T-cell (primary cell): ENCODE measurements around the gene ZFHX3. TPM values are rescaled to one million over a fixed set of nuclear protein-coding genes. Genes with fewer than 3 reads are reported as not detected.

ENCODE experiments used
- ATAC-seq, 4 experiments: fragments of 200-7000 bp in 3 of 4; fragments of 150-1000 bp in 1 of 4; cut with Tn5 transposase; replicated peaks in 1 of 4; 1 replicate in 3 of 4; 2 replicates in 1 of 4; pipeline ENCODE4 v1.10.0; 2021; ENCODE audit warnings: moderate library complexity in 3 of 4, mild to moderate bottlenecking in 2 of 4, moderate number of reproducible peaks in 1 of 4
- CTCF ChIA-PET, 2 donors: fragments of 300-600 bp; sonication (Branson Sonifier 250); formaldehyde crosslinking; loops; one replicate each; lab custom pipeline; 2022; ENCODE audit warnings: antibody characterized with exemption in 2 of 2; lab: Charles Lee
- POLR2A ChIA-PET, 2 donors: fragments of 300-600 bp; sonication (Branson Sonifier 250); formaldehyde crosslinking; loops; one replicate each; lab custom pipeline; 2022; ENCODE audit warnings: antibody characterized with exemption in 2 of 2; lab: Charles Lee
- DNase-seq, 35 experiments: peaks; one replicate each; pipeline versions ENCODE4 v3.0.0 to v3.0.0-alpha.2; 2013 to 2023
- H3K27ac ChIP-seq: one replicate; pipeline ENCODE4 v1.5.1; 2013; ENCODE audit warnings: low read length
- H3K27me3 ChIP-seq, 2 experiments: replicated peaks in 1 of 2; 1 replicate in 1 of 2; 2 replicates in 1 of 2; pipeline versions ENCODE4 v1.6.1 to v1.7.0; 2013; ENCODE audit warnings: low read length in 1 of 2, mixed read lengths in 1 of 2; ENCODE audit not compliant: control insufficient read depth in 2 of 2, insufficient read depth in 2 of 2; ENCODE audit errors: extremely low read depth in 1 of 2
- H3K36me3 ChIP-seq, 2 donors: 1 replicate in 1 of 2; 2 replicates in 1 of 2; pipeline versions ENCODE4 v1.6.1 to v1.7.0; 2013; ENCODE audit warnings: low read length in 1 of 2; ENCODE audit not compliant: control insufficient read depth in 2 of 2, insufficient read depth in 1 of 2; ENCODE audit errors: extremely low read depth in 1 of 2
- H3K4me1 ChIP-seq, 2 experiments: 1 replicate in 1 of 2; 2 replicates in 1 of 2; pipeline versions ENCODE4 v1.6.1 to v1.7.0; 2013; ENCODE audit warnings: low read length in 2 of 2, mixed read lengths in 1 of 2; ENCODE audit not compliant: insufficient read depth in 2 of 2, control insufficient read depth in 1 of 2; ENCODE audit errors: extremely low read depth in 1 of 2
- H3K4me3 ChIP-seq, 2 donors: 1 replicate in 1 of 2; 2 replicates in 1 of 2; pipeline versions ENCODE4 v1.5.1 to v1.7.0; 2013; ENCODE audit warnings: mild to moderate bottlenecking in 2 of 2, low read length in 1 of 2, moderate library complexity in 1 of 2; ENCODE audit not compliant: control insufficient read depth in 1 of 2; ENCODE audit errors: extremely low read depth in 1 of 2
- H3K9me3 ChIP-seq: 2 replicates; pipeline ENCODE4 v1.7.0; 2013
- H3K27ac Mint-ChIP-seq, 2 donors: one replicate each; pipeline ENCODE4 v1.8.0; 2020 to 2021; ENCODE audit warnings: mild to moderate bottlenecking in 2 of 2, mixed read lengths in 2 of 2
- H3K27me3 Mint-ChIP-seq, 2 donors: one replicate each; pipeline ENCODE4 v1.8.0; 2021 to 2022; ENCODE audit warnings: mixed read lengths in 2 of 2
- H3K36me3 Mint-ChIP-seq: one replicate; pipeline ENCODE4 v1.8.0; 2021; ENCODE audit warnings: mixed read lengths
- H3K4me1 Mint-ChIP-seq, 3 donors: one replicate each; pipeline ENCODE4 v1.8.0; 2020 to 2022; ENCODE audit warnings: mixed read lengths in 3 of 3, mild to moderate bottlenecking in 1 of 3
- H3K4me3 Mint-ChIP-seq, 3 donors: one replicate each; pipeline ENCODE4 v1.8.0; 2020 to 2022; ENCODE audit warnings: mild to moderate bottlenecking in 3 of 3, mixed read lengths in 3 of 3, moderate library complexity in 3 of 3
- H3K9me3 Mint-ChIP-seq, 3 donors: one replicate each; pipeline ENCODE4 v1.8.0; 2020 to 2022; ENCODE audit warnings: mixed read lengths in 3 of 3
- WGBS: methylation state at CpG from one replicate; pipeline ENCODE4 v1.1.5; 2013; ENCODE audit warnings: missing lambda C conversion rate; ENCODE audit not compliant: insufficient coverage; 5-methylcytosine and 5-hydroxymethylcytosine counted together
- total RNA-seq, 35 experiments: library from RNA in 6 of 35; stranded (reverse) in 6 of 35; fragments of 120-200 nt in 1 of 35; gene quantifications; one replicate each; pipeline versions ENCODE4 v1.2.1 to v1.2.4 and lab custom pipeline; 2013 to 2026

Gene ZFHX3
- total RNA-seq, 5 donors from 2014 or later (not counting 1 experiment from before 2014, with no cell fraction given) = 0.35 to 2.1 (median 1.0) TPM

DNA sequence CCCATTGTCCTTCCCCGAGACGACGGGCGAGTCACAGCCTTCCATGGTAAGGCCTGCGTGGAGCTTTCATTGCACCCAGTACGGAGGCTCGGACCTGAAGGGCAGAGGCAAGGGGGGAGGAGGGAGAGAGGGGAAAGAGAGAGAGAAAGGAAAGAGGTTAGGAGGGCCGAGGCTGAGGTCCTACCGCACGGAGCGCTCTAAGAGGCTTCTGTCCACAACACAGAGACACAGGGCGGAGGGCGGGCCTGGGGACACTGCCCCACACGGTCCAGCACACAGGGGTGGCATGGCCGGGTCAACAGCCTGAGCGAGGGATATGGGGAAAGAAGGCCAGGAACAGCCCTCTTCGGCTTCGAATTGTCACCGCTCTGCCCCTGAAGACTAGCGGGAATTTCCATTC is 87.8 kb downstream of the ZFHX3 start:
- H3K4me1 Mint-ChIP-seq = no peaks in the 10 kb centered on the region
- H3K27me3 Mint-ChIP-seq = no peaks in the 10 kb centered on the region
- WGBS = 92% methylated on average over 17 of the region's 20 CpGs
- POLR2A ChIA-PET = no interaction called here
- H3K4me3 ChIP-seq = no peak overlapping the region
- no peak overlapping the region for H3K27ac ChIP-seq
- CTCF ChIA-PET = no interaction called here
- H3K36me3 ChIP-seq = no peaks in the 10 kb centered on the region
- no peak overlapping the region for H3K27ac Mint-ChIP-seq
- no peaks in the 10 kb centered on the region for H3K9me3 ChIP-seq
- peaks cover 0 to 3% (median 3%) of the 10 kb centered on the region in 3 donors for H3K9me3 Mint-ChIP-seq
- ATAC-seq (no peak), DNase-seq (no peak)
- H3K4me3 Mint-ChIP-seq = no peak overlapping the region
- H3K36me3 Mint-ChIP-seq = no peaks in the 10 kb centered on the region
- no peaks in the 10 kb centered on the region for H3K27me3 ChIP-seq
- no peaks in the 10 kb centered on the region for H3K4me1 ChIP-seq

- CTCF ChIA-PET = no interaction called here
Measured at GRCh38 chr16:72959301-72959996, 88.5 kb downstream of the ZFHX3 start.

DNA sequence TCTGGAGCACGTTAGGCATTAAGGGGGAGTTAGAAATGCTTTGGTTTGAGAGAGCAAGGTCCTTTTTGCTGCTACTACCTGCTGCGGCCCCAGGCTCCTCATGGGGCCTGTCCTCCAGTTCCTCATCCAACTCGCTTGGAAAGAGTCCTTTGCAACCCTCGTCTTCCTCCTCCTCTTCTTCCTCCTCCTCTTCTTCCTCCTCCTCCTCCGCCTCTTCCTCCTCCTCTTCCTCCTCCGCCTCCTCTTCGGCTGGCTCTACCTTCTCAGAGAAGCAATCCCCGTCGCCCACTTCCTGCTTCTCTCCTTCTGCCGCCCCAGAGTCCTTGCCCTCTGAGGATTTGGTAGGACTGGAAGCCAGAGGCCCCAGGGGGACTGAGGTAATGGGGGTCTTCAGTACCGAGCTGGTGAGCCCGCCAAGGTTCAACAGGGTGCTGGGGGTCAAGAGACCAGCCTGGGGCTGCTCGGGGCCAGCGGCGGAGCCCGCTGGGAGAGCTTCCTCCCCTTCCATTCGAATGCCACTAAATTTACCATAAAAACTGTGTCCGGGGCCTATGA is 89.3 kb downstream of the ZFHX3 start:
- H3K27ac ChIP-seq = no peak overlapping the region
- Mint-ChIP-seq H3K4me3 (no peak overlapping the region), H3K27ac (no peak overlapping the region), H3K4me1 (no peaks in the 10 kb centered on the region), H3K27me3 (no peaks in the 10 kb centered on the region), H3K36me3 (no peaks in the 10 kb centered on the region), H3K9me3 (peaks cover 0 to 3% (median 3%) of the 10 kb centered on the region in 3 donors)
- H3K4me1 ChIP-seq = no peaks in the 10 kb centered on the region
- no peaks in the 10 kb centered on the region for H3K9me3 ChIP-seq
- ChIA-PET POLR2A (no interaction called here), CTCF (no interaction called here)
- 86% methylated on average over 3 of the region's 18 CpGs for WGBS
- H3K4me3 ChIP-seq = no peak overlapping the region
- no peaks in the 10 kb centered on the region for H3K27me3 ChIP-seq
- no peak for DNase-seq
- no peak for ATAC-seq
- H3K36me3 ChIP-seq = no peaks in the 10 kb centered on the region

More at GRCh38 chr16:72959301-72959996, 88.5 kb downstream of the ZFHX3 start:
- DNase-seq (no peak), ATAC-seq (no peak)
- Histone ChIP-seq H3K27ac (no peak overlapping the region), H3K36me3 (no peaks in the 10 kb centered on the region), H3K27me3 (no peaks in the 10 kb centered on the region), H3K4me3 (no peak overlapping the region), H3K9me3 (no peaks in the 10 kb centered on the region), H3K4me1 (no peaks in the 10 kb centered on the region)
- H3K27ac Mint-ChIP-seq = no peak overlapping the region
- no peaks in the 10 kb centered on the region for H3K36me3 Mint-ChIP-seq
- H3K9me3 Mint-ChIP-seq = peaks cover 0 to 3% (median 3%) of the 10 kb centered on the region in 3 donors
- no peak overlapping the region for H3K4me3 Mint-ChIP-seq
- 96% methylated on average over 33 of the region's 46 CpGs for WGBS
- POLR2A ChIA-PET = no interaction called here
- H3K27me3 Mint-ChIP-seq = no peaks in the 10 kb centered on the region
- no peaks in the 10 kb centered on the region for H3K4me1 Mint-ChIP-seq

- ChIA-PET POLR2A (no interaction called here), CTCF (no interaction called here)
- DNase-seq (no peak), ATAC-seq (no peak)
- H3K27me3 Mint-ChIP-seq = no peaks in the 10 kb centered on the region
- no peaks in the 10 kb centered on the region for H3K27me3 ChIP-seq
- no peak overlapping the region for H3K27ac Mint-ChIP-seq
- no peak overlapping the region for H3K27ac ChIP-seq
- no peak overlapping the region for H3K4me3 ChIP-seq
- no peaks in the 10 kb centered on the region for H3K36me3 Mint-ChIP-seq
- no peak overlapping the region for H3K4me3 Mint-ChIP-seq
- WGBS = 96% methylated on average over 25 of the region's 50 CpGs
- no peaks in the 10 kb centered on the region for H3K4me1 Mint-ChIP-seq
- no peaks in the 10 kb centered on the region for H3K9me3 ChIP-seq
- H3K9me3 Mint-ChIP-seq = peaks cover 0 to 3% (median 3%) of the 10 kb centered on the region in 3 donors
- no peaks in the 10 kb centered on the region for H3K36me3 ChIP-seq
- no peaks in the 10 kb centered on the region for H3K4me1 ChIP-seq
Measured at GRCh38 chr16:72957303-72958277, 90.3 kb downstream of the ZFHX3 start.

GRCh38 chr16:72956124-72957064 is 91.5 kb downstream of the ZFHX3 start:
- CTCF ChIA-PET = no interaction called here
- H3K9me3 Mint-ChIP-seq = peaks cover 0 to 3% (median 3%) of the 10 kb centered on the region in 3 donors

More at GRCh38 chr16:72956124-72957064, 91.5 kb downstream of the ZFHX3 start:
- no peaks in the 10 kb centered on the region for H3K4me1 ChIP-seq
- H3K27ac Mint-ChIP-seq = no peak overlapping the region
- POLR2A ChIA-PET = no interaction called here
- no peaks in the 10 kb centered on the region for H3K4me1 Mint-ChIP-seq
- ATAC-seq (no peak), DNase-seq (no peak)
- 86% methylated on average over 5 of the region's 14 CpGs for WGBS
- no peak overlapping the region for H3K4me3 ChIP-seq
- H3K4me3 Mint-ChIP-seq = no peak overlapping the region
- no peaks in the 10 kb centered on the region for H3K27me3 ChIP-seq
- no peaks in the 10 kb centered on the region for H3K36me3 Mint-ChIP-seq
- no peaks in the 10 kb centered on the region for H3K36me3 ChIP-seq
- H3K9me3 ChIP-seq = no peaks in the 10 kb centered on the region
- H3K27ac ChIP-seq = no peak overlapping the region
- no peaks in the 10 kb centered on the region for H3K27me3 Mint-ChIP-seq
